ENCODE data around the gene LMO1.

GRCh38 chr11:8288166-8288772, 24.6 kb upstream of the LMO1 start:
- TF ChIP-seq CTCF (conservative IDR thresholded peaks at IDR 0.05; ENCODE audit: low read length), result no peak
- no peak for TF ChIP-seq EZH2phosphoT487 (IDR thresholded peaks at IDR 0.05; ENCODE audit: borderline replicate concordance, low read depth, low read length)

Data from OCI-LY7 (cell line).